IPS DF 6.9 (cell line): ENCODE data around the gene PRLR.

ENCODE experiments used
- DNase-seq: peaks from one replicate; pipeline ENCODE4 v3.0.0-alpha.2; 2013; ENCODE audit warnings: low read depth, low spot score
- H3K27ac ChIP-seq: one replicate; pipeline ENCODE4 v1.5.1; 2013; ENCODE audit warnings: low read length, control low read depth
- H3K27me3 ChIP-seq: 2 replicates; pipeline ENCODE4 v1.6.1; 2013; ENCODE audit warnings: mild to moderate bottlenecking, low read length; ENCODE audit not compliant: control insufficient read depth, insufficient read depth
- H3K36me3 ChIP-seq: 2 replicates; pipeline ENCODE4 v1.6.1; 2013; ENCODE audit warnings: low read length; ENCODE audit not compliant: control insufficient read depth, insufficient read depth
- H3K4me1 ChIP-seq: 2 replicates; pipeline ENCODE4 v1.6.1; 2013; ENCODE audit warnings: low read length; ENCODE audit not compliant: control insufficient read depth, insufficient read depth
- H3K4me3 ChIP-seq: 2 replicates; pipeline ENCODE4 v1.5.1; 2013; ENCODE audit warnings: mild to moderate bottlenecking, low read length
- H3K9me3 ChIP-seq: 2 replicates; pipeline ENCODE4 v1.6.1; 2013; ENCODE audit warnings: low read length, inconsistent platforms; ENCODE audit not compliant: control insufficient read depth, insufficient read depth
- WGBS: extraction: QIAGEN DNeasy Blood & Tissue Kit; methylation state at CpG from one replicate; pipeline ENCODE4 v1.1.7; 2013; ENCODE audit warnings: mixed read lengths, missing lambda C conversion rate; ENCODE audit not compliant: insufficient read length, insufficient coverage; 5-methylcytosine and 5-hydroxymethylcytosine counted together

PRLR gene

DNA sequence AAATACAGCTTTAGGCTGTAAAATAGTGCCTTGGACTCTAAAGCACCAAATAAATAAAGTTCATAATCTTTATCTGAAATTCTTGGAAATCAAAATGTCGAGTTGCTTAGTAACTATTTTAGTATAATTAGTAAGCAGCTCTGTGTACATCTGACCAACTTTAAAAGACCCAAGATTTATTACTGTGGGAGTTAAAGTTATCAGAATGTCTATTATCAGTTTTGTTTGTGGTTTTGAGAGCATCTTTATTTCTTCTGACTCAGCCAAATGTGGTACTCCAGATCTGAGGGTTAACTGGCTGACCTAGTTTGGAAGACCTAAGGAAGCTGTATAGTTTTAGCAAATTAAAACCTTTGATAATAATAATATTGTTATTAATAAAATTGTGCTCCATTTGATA, 81.2 kb downstream of the PRLR start:
- Histone ChIP-seq H3K9me3 (no peaks in the 10 kb centered on the region), H3K4me3 (no peak overlapping the region), H3K4me1 (no peaks in the 10 kb centered on the region), H3K36me3 (no peaks in the 10 kb centered on the region), H3K27ac (no peak overlapping the region), H3K27me3 (no peaks in the 10 kb centered on the region)
- no peak for DNase-seq
- WGBS = no CpG with 5 or more reads among the region's 1 CpG

DNA sequence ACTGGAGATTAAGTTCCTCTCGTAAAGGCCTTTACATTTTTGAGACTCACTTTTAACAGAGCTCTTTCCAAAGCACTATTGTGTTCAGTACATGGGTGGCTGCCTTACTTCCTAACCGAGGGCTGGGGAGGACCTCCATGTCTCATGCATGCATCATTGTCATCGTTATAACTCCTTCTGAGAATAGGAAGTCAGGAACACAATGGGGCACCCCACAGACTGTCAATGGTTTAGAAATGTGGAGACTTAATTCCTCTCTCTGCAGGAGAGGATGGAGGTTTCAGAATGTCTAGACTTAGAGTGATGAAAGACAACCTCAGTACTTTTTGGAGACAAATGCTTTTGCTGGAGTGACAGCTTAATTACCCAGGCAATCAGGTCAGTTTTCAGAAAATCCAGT, 83.9 kb downstream of the PRLR start:
- H3K4me3 ChIP-seq = no peak overlapping the region
- H3K27me3 ChIP-seq = no peaks in the 10 kb centered on the region
- DNase-seq = no peak
- H3K36me3 ChIP-seq = no peaks in the 10 kb centered on the region
- WGBS = no CpG with 5 or more reads among the region's 3 CpGs
- no peaks in the 10 kb centered on the region for H3K9me3 ChIP-seq
- no peak overlapping the region for H3K27ac ChIP-seq
- H3K4me1 ChIP-seq = no peaks in the 10 kb centered on the region

DNA sequence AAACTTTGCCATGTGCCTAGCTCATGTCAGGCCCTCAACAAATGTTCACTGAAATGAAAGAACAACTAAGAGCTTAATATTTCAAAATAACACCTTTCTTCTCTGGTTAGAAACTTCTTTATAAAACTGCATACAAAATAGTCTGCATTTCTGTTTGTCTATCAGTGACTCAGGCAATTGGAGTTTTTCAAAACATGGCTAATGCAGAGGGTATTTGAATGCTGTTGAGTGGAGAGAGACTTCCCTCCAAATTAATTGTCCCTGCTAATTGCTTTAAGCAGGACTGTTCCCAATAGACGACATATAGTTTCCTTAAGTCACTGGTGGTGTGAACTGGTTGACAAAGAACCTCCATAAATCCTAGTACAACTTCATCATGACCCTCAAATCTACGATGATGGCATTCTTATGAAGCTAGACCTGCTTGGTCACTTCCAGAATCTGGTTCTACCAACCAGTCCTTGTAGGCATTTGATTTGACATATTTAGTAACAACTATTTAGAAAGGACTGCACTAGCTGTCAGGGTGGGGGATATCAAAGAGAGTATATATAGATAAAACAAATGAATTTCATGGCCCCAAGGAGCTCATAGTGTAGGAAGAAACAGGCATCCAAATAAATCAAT, 84.5 kb downstream of the PRLR start:
- DNase-seq = no peak
- no peak overlapping the region for H3K4me3 ChIP-seq
- no peaks in the 10 kb centered on the region for H3K9me3 ChIP-seq
- H3K27ac ChIP-seq = no peak overlapping the region
- WGBS = no CpG with 5 or more reads among the region's 2 CpGs
- H3K36me3 ChIP-seq = no peaks in the 10 kb centered on the region
- H3K4me1 ChIP-seq = no peaks in the 10 kb centered on the region
- H3K27me3 ChIP-seq = no peaks in the 10 kb centered on the region

DNA sequence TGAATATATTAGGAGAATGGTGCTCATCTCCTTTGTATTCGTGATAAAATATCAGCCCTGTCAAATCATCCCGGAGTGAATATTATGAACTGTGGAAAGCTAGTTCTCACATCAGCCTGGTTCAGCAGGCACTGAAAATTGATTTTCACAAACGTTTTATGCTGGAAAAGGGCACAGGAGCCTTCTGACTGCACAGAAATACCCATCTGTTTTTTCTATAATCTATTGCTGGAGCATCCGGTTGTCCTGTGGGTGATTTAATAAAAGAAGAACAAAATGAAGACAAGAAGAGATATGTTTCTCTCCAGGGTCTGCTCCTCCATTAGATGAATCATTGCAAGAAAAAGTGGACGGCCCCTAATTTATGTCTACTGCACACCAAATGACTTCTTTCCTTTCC, 85.3 kb downstream of the PRLR start:
- Histone ChIP-seq H3K4me3 (no peak overlapping the region), H3K4me1 (no peaks in the 10 kb centered on the region), H3K36me3 (no peaks in the 10 kb centered on the region), H3K27ac (no peak overlapping the region), H3K27me3 (no peaks in the 10 kb centered on the region; the same call in 1 of the 2 replicates), H3K9me3 (no peaks in the 10 kb centered on the region)
- no CpG with 5 or more reads among the region's 5 CpGs for WGBS
- no peak for DNase-seq

DNA sequence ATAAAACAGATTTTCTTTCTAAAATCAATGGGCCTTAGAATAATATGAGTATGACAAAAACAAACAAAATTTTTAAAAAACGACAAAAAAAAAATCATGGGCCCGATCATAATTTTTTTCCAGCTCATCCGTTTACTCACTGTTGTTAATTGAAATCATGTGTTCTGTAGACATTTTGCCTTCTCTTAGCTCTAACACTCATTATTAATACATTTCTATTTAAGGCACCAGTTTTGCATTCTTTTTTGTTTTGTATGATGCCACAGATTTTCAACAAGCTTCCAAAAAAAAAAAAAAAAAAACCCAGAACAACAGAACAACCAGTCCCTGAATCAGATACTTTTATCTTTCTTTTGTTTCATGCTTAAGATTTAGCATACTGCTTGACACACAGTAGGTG, 86.4 kb downstream of the PRLR start:
- Histone ChIP-seq H3K27ac (no peak overlapping the region), H3K4me3 (no peak overlapping the region), H3K36me3 (no peaks in the 10 kb centered on the region), H3K4me1 (no peaks in the 10 kb centered on the region), H3K9me3 (no peaks in the 10 kb centered on the region), H3K27me3 (no peaks in the 10 kb centered on the region; the same call in 1 of the 2 replicates)
- no peak for DNase-seq
- WGBS = no CpG with 5 or more reads among the region's 3 CpGs

DNA sequence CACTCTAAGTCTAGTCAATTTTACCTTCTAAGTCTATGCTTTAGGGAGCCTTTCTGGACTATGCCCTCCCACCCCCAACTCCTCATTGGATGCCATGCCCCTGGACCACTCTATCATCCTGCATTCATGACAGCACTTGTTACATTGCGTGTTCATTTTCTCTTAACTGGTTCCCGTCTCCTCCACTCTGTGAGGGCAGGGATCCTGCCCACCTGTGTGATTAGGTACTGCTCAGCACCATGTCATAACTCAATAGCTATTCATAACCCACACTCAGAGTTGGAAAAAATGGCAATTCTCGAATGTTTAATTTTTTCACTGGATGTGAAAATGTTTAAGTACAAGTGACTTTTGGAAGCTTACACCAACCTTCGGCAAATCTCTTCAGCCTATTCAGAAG, 88.5 kb downstream of the PRLR start:
- Histone ChIP-seq H3K27me3 (no peaks in the 10 kb centered on the region; the same call in 1 of the 2 replicates), H3K4me1 (no peaks in the 10 kb centered on the region), H3K4me3 (no peak overlapping the region), H3K27ac (no peak overlapping the region), H3K36me3 (no peaks in the 10 kb centered on the region), H3K9me3 (no peaks in the 10 kb centered on the region)
- no peak for DNase-seq
- no CpG with 5 or more reads among the region's 4 CpGs for WGBS

DNA sequence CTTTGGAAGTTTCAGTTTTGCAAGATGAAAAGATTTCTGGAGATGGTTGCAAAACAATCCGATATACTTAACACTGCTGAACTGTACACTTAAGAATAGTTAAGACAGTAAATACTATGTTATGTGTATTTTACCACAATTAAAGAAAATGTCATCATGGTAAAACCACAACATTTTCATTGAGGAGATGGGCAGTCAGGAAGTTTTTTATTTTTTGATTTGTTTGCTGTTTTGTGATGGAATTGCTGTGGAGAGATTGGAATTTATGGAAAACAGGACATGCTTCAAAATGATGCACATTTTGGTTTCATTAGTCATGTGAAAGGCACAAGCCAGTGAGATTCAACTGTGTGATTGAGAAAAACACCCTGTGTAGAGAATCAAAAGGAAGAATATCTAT, 92.1 kb downstream of the PRLR start:
- no peaks in the 10 kb centered on the region; the same call in 1 of the 2 replicates for H3K27me3 ChIP-seq
- no peaks in the 10 kb centered on the region for H3K4me1 ChIP-seq
- no peaks in the 10 kb centered on the region for H3K36me3 ChIP-seq
- WGBS = no CpG with 5 or more reads among the region's 1 CpG
- H3K9me3 ChIP-seq = no peaks in the 10 kb centered on the region
- no peak overlapping the region for H3K4me3 ChIP-seq
- DNase-seq = no peak
- no peak overlapping the region for H3K27ac ChIP-seq

DNA sequence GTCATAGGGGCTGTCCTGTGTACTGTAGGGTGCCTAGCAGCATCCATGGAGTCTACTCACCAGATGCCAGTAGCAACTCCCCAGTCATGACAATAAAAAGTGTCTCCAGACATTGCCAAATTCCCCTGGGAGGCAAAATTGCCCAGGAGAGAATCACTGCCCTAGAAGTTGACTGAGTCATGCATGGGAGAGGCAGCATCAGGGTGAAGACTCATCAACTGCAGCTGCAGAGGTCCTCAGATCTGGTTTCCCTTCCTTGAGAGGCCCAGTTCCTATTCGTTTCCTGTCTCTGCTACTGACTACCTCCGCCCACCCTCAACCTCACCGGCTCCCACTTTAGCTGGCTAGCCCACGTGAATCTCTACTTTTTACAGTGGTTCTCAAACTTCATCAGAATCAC, 93.9 kb downstream of the PRLR start:
- Histone ChIP-seq H3K36me3 (no peaks in the 10 kb centered on the region), H3K9me3 (no peaks in the 10 kb centered on the region), H3K4me3 (no peak overlapping the region), H3K27me3 (no peaks in the 10 kb centered on the region; the same call in 1 of the 2 replicates), H3K27ac (no peak overlapping the region), H3K4me1 (no peaks in the 10 kb centered on the region)
- DNase-seq = no peak
- no CpG with 5 or more reads among the region's 4 CpGs for WGBS

DNA sequence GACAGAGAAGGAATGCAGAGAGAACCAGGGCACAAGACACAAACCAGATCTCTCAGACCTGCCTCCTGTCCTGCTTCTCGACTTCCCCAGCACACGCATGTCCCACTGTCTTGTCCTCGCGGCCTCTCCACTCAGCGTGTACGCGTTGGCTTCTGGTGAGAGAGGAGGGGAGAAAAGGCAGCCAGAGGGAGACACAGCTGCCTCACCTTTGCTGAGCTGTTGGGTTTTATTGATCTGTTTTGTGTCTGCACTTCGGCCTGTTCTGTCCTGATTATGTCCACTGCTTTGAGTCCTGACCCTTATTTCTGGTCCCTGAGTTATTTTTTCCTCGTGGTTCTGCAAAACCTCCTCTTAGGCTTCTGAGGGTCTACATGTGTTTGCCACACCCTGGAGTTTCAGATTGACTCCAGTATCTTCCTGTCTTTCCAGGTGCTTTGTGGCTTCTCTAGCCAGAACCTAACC, 95.0 kb downstream of the PRLR start:
- H3K4me3 ChIP-seq = no peak overlapping the region
- H3K27ac ChIP-seq = no peak overlapping the region
- H3K27me3 ChIP-seq = no peaks in the 10 kb centered on the region
- H3K9me3 ChIP-seq = no peaks in the 10 kb centered on the region
- no CpG with 5 or more reads among the region's 9 CpGs for WGBS
- H3K36me3 ChIP-seq = no peaks in the 10 kb centered on the region
- no peaks in the 10 kb centered on the region for H3K4me1 ChIP-seq
- no peak for DNase-seq

DNA sequence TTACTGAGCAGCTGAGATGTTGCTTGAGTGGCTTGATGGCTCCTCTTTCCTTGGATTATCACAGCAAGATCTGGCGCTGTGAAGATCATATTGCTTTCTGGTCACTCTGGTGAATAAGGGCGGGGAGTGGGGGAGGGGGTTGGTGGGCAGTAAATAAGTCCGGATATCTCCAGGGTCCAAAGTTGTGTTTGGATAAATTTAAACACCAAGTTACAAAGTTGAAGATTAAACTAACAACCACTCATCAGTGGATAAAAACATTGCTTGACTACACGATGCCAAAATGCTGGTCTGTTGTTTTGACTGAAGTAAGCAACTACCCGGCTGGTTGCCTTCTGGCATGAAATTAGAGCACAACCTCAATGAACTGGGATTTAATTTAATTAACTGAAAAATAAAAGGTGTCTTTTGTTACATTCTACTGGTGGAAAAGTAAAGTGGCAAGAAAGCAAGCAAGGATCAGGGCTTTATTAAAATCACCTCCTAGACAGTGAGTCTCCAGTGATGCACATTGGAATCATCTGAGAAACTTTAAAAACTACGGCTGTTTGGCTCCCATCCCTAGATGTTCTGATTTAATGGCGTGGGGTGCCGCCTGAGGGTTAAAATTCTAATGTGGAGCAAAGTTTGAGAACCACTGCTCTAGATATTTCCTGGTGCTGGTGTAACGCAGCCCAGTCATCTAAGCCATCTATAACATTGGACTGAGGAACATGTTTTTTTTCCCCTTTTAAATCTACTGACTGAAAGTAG, 95.8 kb downstream of the PRLR start:
- H3K36me3 ChIP-seq = no peaks in the 10 kb centered on the region
- no peaks in the 10 kb centered on the region for H3K9me3 ChIP-seq
- WGBS = no CpG with 5 or more reads among the region's 9 CpGs
- no peak overlapping the region for H3K4me3 ChIP-seq
- no peak for DNase-seq
- no peaks in the 10 kb centered on the region for H3K4me1 ChIP-seq
- no peak overlapping the region for H3K27ac ChIP-seq
- H3K27me3 ChIP-seq = no peaks in the 10 kb centered on the region

DNA sequence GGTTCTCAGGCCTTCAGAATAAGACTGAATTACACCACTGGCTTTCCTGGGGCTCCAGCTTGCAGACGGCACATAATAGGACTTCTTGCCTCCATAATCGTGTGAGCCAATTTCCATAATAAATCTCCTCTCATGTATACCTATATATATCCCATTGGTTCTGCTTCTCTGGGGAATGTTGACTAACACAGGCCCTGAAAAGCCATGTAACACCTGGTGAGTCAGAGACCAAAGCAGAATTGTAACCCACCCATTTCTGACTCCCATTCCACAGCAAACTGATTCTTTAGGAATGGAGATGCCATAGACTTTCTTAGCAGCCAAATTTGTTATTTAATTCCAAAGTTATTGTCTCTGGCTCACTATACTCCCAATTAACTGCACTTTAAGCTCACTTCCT, 97.1 kb downstream of the PRLR start:
- DNase-seq = no peak
- Histone ChIP-seq H3K9me3 (no peaks in the 10 kb centered on the region), H3K4me3 (no peak overlapping the region), H3K27me3 (no peaks in the 10 kb centered on the region), H3K27ac (no peak overlapping the region), H3K4me1 (no peaks in the 10 kb centered on the region), H3K36me3 (no peaks in the 10 kb centered on the region)
- no CpG with 5 or more reads among the region's 2 CpGs for WGBS
